Right lobe of liver (tissue), 6 donors: Measurements from ENCODE around the gene NXNL2. TPM values are rescaled to one million over a fixed set of nuclear protein-coding genes. Genes with fewer than 3 reads are reported as not detected.

Experiments used
- ATAC-seq, 4 donors: fragments of 200-7000 bp; cut with Tn5 transposase; one replicate each; pipeline ENCODE4 v1.9.1; 2020; ENCODE audit warnings: mild to moderate bottlenecking in 4 of 4, moderate library complexity in 4 of 4
- DNase-seq, 3 donors: peaks; one replicate each; pipeline ENCODE4 v3.0.0-alpha.2; 2020
- H3K27ac ChIP-seq, 3 donors: fragments of 200-600 bp; one replicate each; pipeline ENCODE4 v1.8.0; 2022
- H3K27me3 ChIP-seq, 2 donors: fragments of 200-600 bp; one replicate each; pipeline ENCODE4 v1.8.0; 2022
- H3K36me3 ChIP-seq, 4 donors: fragments of 200-600 bp; sonication (generic) in 1 of 4; one replicate each; pipeline versions ENCODE4 v1.5.1 to v1.8.0; 2017 to 2022; ENCODE audit warnings: control low read depth in 1 of 4
- H3K4me1 ChIP-seq, 4 donors: fragments of 200-600 bp; sonication (generic) in 1 of 4; one replicate each; pipeline versions ENCODE4 v1.5.1 to v1.8.0; 2017 to 2022; ENCODE audit warnings: control low read depth in 1 of 4
- H3K4me3 ChIP-seq, 3 donors: fragments of 200-600 bp; one replicate each; pipeline ENCODE4 v1.8.0; 2022
- H3K9me3 ChIP-seq, 4 donors: fragments of 200-600 bp; sonication (generic) in 1 of 4; one replicate each; pipeline versions ENCODE4 v1.5.1 to v1.8.0; 2017 to 2022; ENCODE audit warnings: control low read depth in 1 of 4
- CTCF ChIP-seq, 4 donors: fragments of 200-600 bp in 3 of 4; fragments of 450-650 bp in 1 of 4; IDR thresholded peaks; one replicate each; pipeline versions ENCODE4 v1.5.1 to v1.8.0; 2016 to 2022; ENCODE audit warnings: antibody characterized with exemption in 4 of 4, mild to moderate bottlenecking in 2 of 4
- POLR2A ChIP-seq: fragments of 450-650 bp; IDR thresholded peaks from one replicate; pipeline ENCODE4 v1.6.1; 2017; ENCODE audit warnings: antibody characterized with exemption, mild to moderate bottlenecking
- WGBS: methylation state at CpG from one replicate; pipeline ENCODE4 v1.1.6; 2018; ENCODE audit warnings: low coverage, low lambda C conversion rate; ENCODE audit not compliant: insufficient coverage; ENCODE audit errors: missing lambda C conversion rate; 5-methylcytosine and 5-hydroxymethylcytosine counted together
- intact Hi-C, 2 donors: fragments of 100-400 bp; cut with DNase I; formaldehyde crosslinking; loops; one replicate each; pipeline versions ENCODE4 v1.11.2 to v1.14.1; 2022
- total RNA-seq, 6 experiments: library from RNA; depleted of rRNA in 2 of 6; stranded (reverse); fragments of >200 nt in 2 of 6; fragmentation: NEBNext Ultra II Directional in 3 of 6; extraction: Animal tissue kit (Norgen Biotek cat#: 25700) in 3 of 6; gene quantifications; one replicate each; pipeline versions ENCODE4 v1.1.0 to v1.2.4, GENCODE V29; 2016 to 2023
- donor health status: DM: no; HTN: yes; CAD: no.
- donor health status: DM: no; HTN: no; CAD: no.
- donor health status: DM: no; HTN: no; CAD: no.
- donor health status: DM: no; HTN: yes; CAD: no.
- donor health status: DM: no; HTN: yes; CAD: no.

NXNL2 gene
- total RNA-seq, 6 experiments from 2014 or later: not detected

- TF ChIP-seq CTCF (IDR thresholded peaks at IDR 0.05): no peak
- TF ChIP-seq POLR2A: no peak
- ATAC-seq: peak in 1 of 4 donors; percentile 19
- H3K27ac ChIP-seq: no peak overlapping the region
- WGBS: 63% methylated on average over 1 of the region's 1 CpG
- no peaks in the 10 kb centered on the region for H3K36me3 ChIP-seq
- no peak overlapping the region for H3K4me3 ChIP-seq
- H3K9me3 ChIP-seq: no peaks in the 10 kb centered on the region
- intact Hi-C loops: no loop called here
- DNase-seq: no peak
- peaks cover 0 to 11% (median 5%) of the 10 kb centered on the region in 4 donors for H3K4me1 ChIP-seq
- peaks cover 0 to 11% of the 10 kb centered on the region in 2 donors for H3K27me3 ChIP-seq
These were observed 2.7 kb downstream of the NXNL2 start for GRCh38 chr9:88537761-88538091.

GRCh38 chr9:88538311-88539085, 3.5 kb downstream of the NXNL2 start:
- peaks cover 0 to 11% of the 10 kb centered on the region in 2 donors for H3K27me3 ChIP-seq
- H3K36me3 ChIP-seq: no peaks in the 10 kb centered on the region
- DNase-seq: no peak
- peaks cover 0 to 11% (median 5%) of the 10 kb centered on the region in 4 donors for H3K4me1 ChIP-seq
- H3K4me3 ChIP-seq: no peak overlapping the region
- no peaks in the 10 kb centered on the region for H3K9me3 ChIP-seq
- TF ChIP-seq CTCF (IDR thresholded peaks at IDR 0.05) (no peak), POLR2A (no peak)
- no peak for ATAC-seq
- intact Hi-C loops: no loop called here
- 69% methylated on average over 4 of the region's 10 CpGs for WGBS
- no peak overlapping the region for H3K27ac ChIP-seq

GRCh38 chr9:88539246-88539645, 4.3 kb downstream of the NXNL2 start:
- Histone ChIP-seq H3K27ac (no peak overlapping the region), H3K9me3 (no peaks in the 10 kb centered on the region), H3K36me3 (no peaks in the 10 kb centered on the region), H3K4me1 (peaks cover 0 to 11% (median 5%) of the 10 kb centered on the region in 4 donors), H3K4me3 (no peak overlapping the region), H3K27me3 (peaks cover 0 to 11% of the 10 kb centered on the region in 2 donors)
- 40% methylated on average over 1 of the region's 6 CpGs for WGBS
- ATAC-seq: no peak
- intact Hi-C loops: no loop called here
- no peak for TF ChIP-seq CTCF (IDR thresholded peaks at IDR 0.05)
- DNase-seq: no peak

GRCh38 chr9:88540251-88540763, 5.3 kb downstream of the NXNL2 start:
- Histone ChIP-seq H3K36me3 (no peaks in the 10 kb centered on the region), H3K4me3 (no peak overlapping the region), H3K4me1 (peaks cover 0 to 8% (median 3%) of the 10 kb centered on the region in 4 donors), H3K27ac (no peak overlapping the region), H3K27me3 (peaks cover 0 to 8% of the 10 kb centered on the region in 2 donors), H3K9me3 (no peaks in the 10 kb centered on the region)
- intact Hi-C loops: no loop called here
- ATAC-seq (no peak), DNase-seq (no peak)
- TF ChIP-seq POLR2A (no peak), CTCF (IDR thresholded peaks at IDR 0.05) (no peak)
- WGBS: 79% methylated on average over 5 of the region's 10 CpGs
